ENCODE measurements around the gene NAPSA.

DNA sequence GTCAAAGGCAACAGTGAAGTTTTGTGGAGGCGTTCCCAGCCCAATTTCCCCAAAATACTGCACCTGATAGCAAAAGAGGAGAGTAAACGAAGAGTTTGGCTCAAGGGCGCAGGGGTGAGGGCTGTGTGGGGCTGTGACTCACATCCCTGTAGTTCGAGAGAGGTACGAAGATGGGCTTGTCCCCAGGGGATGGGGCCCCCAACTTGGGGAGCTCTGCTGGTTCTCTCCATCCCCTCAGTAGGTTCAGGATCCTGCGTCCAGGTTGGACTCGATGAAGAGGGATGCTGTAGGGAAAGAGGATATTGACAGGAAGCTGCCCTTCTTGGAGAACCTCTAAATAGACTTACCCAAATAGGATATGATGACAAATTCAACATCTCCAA lies 3.4 kb downstream of the NAPSA start:
- TF ChIP-seq, protein P1, sequence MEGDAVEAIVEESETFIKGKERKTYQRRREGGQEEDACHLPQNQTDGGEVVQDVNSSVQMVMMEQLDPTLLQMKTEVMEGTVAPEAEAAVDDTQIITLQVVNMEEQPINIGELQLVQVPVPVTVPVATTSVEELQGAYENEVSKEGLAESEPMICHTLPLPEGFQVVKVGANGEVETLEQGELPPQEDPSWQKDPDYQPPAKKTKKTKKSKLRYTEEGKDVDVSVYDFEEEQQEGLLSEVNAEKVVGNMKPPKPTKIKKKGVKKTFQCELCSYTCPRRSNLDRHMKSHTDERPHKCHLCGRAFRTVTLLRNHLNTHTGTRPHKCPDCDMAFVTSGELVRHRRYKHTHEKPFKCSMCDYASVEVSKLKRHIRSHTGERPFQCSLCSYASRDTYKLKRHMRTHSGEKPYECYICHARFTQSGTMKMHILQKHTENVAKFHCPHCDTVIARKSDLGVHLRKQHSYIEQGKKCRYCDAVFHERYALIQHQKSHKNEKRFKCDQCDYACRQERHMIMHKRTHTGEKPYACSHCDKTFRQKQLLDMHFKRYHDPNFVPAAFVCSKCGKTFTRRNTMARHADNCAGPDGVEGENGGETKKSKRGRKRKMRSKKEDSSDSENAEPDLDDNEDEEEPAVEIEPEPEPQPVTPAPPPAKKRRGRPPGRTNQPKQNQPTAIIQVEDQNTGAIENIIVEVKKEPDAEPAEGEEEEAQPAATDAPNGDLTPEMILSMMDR (IDR thresholded peaks at IDR 0.05), result no peak
- TF ChIP-seq POLR2A (IDR thresholded peaks at IDR 0.05), result no peak
- TF ChIP-seq POLR2AphosphoS5 (IDR thresholded peaks at IDR 0.05), result no peak
- no peak for TF ChIP-seq EP300 (IDR thresholded peaks at IDR 0.05)

Measured in sigmoid colon (tissue), 4 donors.